Liver (tissue), 9 donors: ENCODE data around the gene CCNE1. TPM values are rescaled to one million over a fixed set of nuclear protein-coding genes. Genes with fewer than 3 reads are reported as not detected.

Source experiments
- DNase-seq: peaks from one replicate; pipeline ENCODE4 v3.0.0-alpha.2; 2017; ENCODE audit warnings: low spot score
- H3K27ac ChIP-seq, 2 donors: one replicate each; pipeline ENCODE4 v1.7.0; 2013; ENCODE audit warnings: inconsistent platforms in 2 of 2, low read length in 2 of 2, control low read depth in 1 of 2, low read depth in 1 of 2, mild to moderate bottlenecking in 1 of 2
- H3K27me3 ChIP-seq, 4 donors: one replicate each; pipeline versions ENCODE4 v1.6.1 to v1.7.0; 2013; ENCODE audit warnings: low read length in 3 of 4, inconsistent platforms in 1 of 4, mild to moderate bottlenecking in 1 of 4, moderate library complexity in 1 of 4; ENCODE audit not compliant: control insufficient read depth in 4 of 4, insufficient read depth in 4 of 4
- H3K36me3 ChIP-seq, 4 donors: one replicate each; pipeline versions ENCODE4 v1.6.1 to v1.7.0; 2013; ENCODE audit warnings: low read length in 3 of 4, mild to moderate bottlenecking in 3 of 4, low read depth in 1 of 4, moderate library complexity in 1 of 4; ENCODE audit not compliant: control insufficient read depth in 4 of 4, insufficient read depth in 3 of 4
- H3K4me1 ChIP-seq, 4 donors: one replicate each; pipeline versions ENCODE4 v1.6.1 to v1.7.0; 2013; ENCODE audit warnings: low read length in 3 of 4, mild to moderate bottlenecking in 3 of 4, moderate library complexity in 1 of 4; ENCODE audit not compliant: control insufficient read depth in 4 of 4, insufficient read depth in 4 of 4
- H3K4me3 ChIP-seq, 3 donors: one replicate each; pipeline versions ENCODE4 v1.6.1 to v1.7.0; 2013; ENCODE audit warnings: low read length in 3 of 3, control low read depth in 1 of 3, low read depth in 1 of 3, mild to moderate bottlenecking in 1 of 3
- H3K9ac ChIP-seq, 2 donors: one replicate each; pipeline ENCODE4 v1.7.0; 2013; ENCODE audit warnings: low read length in 2 of 2, mild to moderate bottlenecking in 2 of 2, moderate library complexity in 2 of 2, control low read depth in 1 of 2, low read depth in 1 of 2
- H3K9me3 ChIP-seq, 4 donors: one replicate each; pipeline versions ENCODE4 v1.6.1 to v1.7.0; 2013; ENCODE audit warnings: low read length in 3 of 4; ENCODE audit not compliant: control insufficient read depth in 4 of 4
- EGR1 ChIP-seq, 2 donors: IDR thresholded peaks; 2 replicates each; pipeline ENCODE4 v1.6.1; 2016 to 2018; ENCODE audit warnings: antibody characterized with exemption in 2 of 2, low read depth in 2 of 2
- FOXA1 ChIP-seq: IDR thresholded peaks from 2 replicates; pipeline ENCODE4 v1.6.1; 2016; ENCODE audit warnings: antibody characterized with exemption
- FOXA2 ChIP-seq: IDR thresholded peaks from 2 replicates; pipeline ENCODE4 v1.6.1; 2016; ENCODE audit warnings: antibody characterized with exemption
- GABPA ChIP-seq, 2 donors: IDR thresholded peaks in 1 of 2; conservative IDR thresholded peaks in 1 of 2; 2 replicates each; pipeline ENCODE4 v1.6.1; 2016; ENCODE audit warnings: antibody characterized with exemption in 2 of 2, mild to moderate bottlenecking in 1 of 2, moderate library complexity in 1 of 2
- HNF4A ChIP-seq, 2 donors: conservative IDR thresholded peaks; 2 replicates each; pipeline ENCODE4 v1.6.1; 2016; ENCODE audit warnings: antibody characterized with exemption in 2 of 2, mild to moderate bottlenecking in 2 of 2
- JUND ChIP-seq, 2 donors: IDR thresholded peaks; 2 replicates each; pipeline ENCODE4 v1.6.1; 2016; ENCODE audit warnings: antibody characterized with exemption in 2 of 2
- NR2F2 ChIP-seq: IDR thresholded peaks from 2 replicates; pipeline ENCODE4 v1.6.1; 2016; ENCODE audit warnings: antibody characterized with exemption
- RAD21 ChIP-seq, 2 donors: IDR thresholded peaks; 2 replicates each; pipeline ENCODE4 v1.6.1; 2016; ENCODE audit warnings: antibody characterized with exemption in 2 of 2, mild to moderate bottlenecking in 2 of 2
- TAF1 ChIP-seq: conservative IDR thresholded peaks from 2 replicates; pipeline ENCODE4 v1.6.1; 2016; ENCODE audit warnings: antibody characterized with exemption, mild to moderate bottlenecking
- YY1 ChIP-seq: IDR thresholded peaks from 2 replicates; pipeline ENCODE4 v1.6.1; 2016; ENCODE audit warnings: antibody characterized with exemption, mild to moderate bottlenecking
- WGBS: extraction: QIAGEN DNeasy Blood & Tissue Kit; methylation state at CpG from one replicate; pipeline ENCODE4 v1.1.7; 2013; 5-methylcytosine and 5-hydroxymethylcytosine counted together
- polyA plus RNA-seq, 2 donors: library from polyadenylated mRNA; stranded (reverse) in 1 of 2; unstranded in 1 of 2; fragments of 200-250 nt in 1 of 2; fragments of >200 nt in 1 of 2; fragmentation: Nextera tagmentation in 1 of 2; extraction: Ambion mirVana in 1 of 2; gene quantifications; one replicate each; pipeline versions ENCODE4 v1.2.1 to v1.2.3, GENCODE V29; 2013 to 2015
- total RNA-seq, 2 donors: library from RNA; depleted of rRNA; stranded (reverse); fragments of >200 nt; gene quantifications; one replicate each; pipeline ENCODE4 v1.2.3, GENCODE V29; 2014
- TF ChIP-seq, protein P1 (sequence below): IDR thresholded peaks from 2 replicates; pipeline ENCODE4 v1.6.1; 2016; ENCODE audit warnings: antibody characterized with exemption
- TF ChIP-seq, protein P2 (sequence below): IDR thresholded peaks from 2 replicates; pipeline ENCODE4 v1.6.1; 2016; ENCODE audit warnings: antibody characterized with exemption
- TF ChIP-seq, protein P3 (sequence below): IDR thresholded peaks from 2 replicates; pipeline ENCODE4 v1.6.1; 2016; ENCODE audit warnings: antibody characterized with exemption, mild to moderate bottlenecking
- TF ChIP-seq, protein P4 (sequence below): fragments of 150-350 bp; IDR thresholded peaks from 2 replicates; pipeline ENCODE4 v1.5.1; 2017; ENCODE audit warnings: improper control_type of control experiment, low read depth, low read length; ENCODE audit not compliant: missing input control
- donor health status: healthy.
- donor health status: healthy.
- donor health status: healthy.
- donor health status: healthy.
- donor health status: healthy.

CCNE1 gene
- total and polyA plus RNA-seq, 4 donors, result 0.32 to 19.5 (median 0.79) TPM

DNA sequence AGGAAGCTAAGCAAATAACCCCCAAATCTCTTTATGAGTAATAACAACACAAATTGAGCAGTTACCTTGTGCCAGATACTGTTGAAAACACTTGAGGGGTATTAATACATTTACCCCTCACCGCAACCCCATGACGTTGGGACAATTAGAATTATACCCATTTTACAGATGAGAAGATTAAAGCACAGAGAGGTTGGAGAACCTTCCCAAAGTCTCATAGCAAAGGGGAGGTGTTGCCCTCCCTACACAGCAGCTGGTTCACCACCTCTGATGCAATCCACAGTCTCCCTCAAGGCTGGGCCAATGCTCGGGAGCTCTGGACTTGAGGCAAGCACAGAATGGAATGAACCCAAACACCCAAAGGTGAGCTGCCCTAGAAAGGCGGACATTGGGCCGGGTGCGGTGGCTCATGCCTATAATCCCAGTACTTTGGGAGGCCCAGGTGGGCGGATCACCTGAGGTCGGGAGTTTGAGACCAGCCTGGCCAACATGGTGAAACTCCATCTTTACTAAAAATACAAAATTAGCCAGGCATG is 3.9 kb upstream of the CCNE1 start:
- H3K27ac ChIP-seq, result no peak overlapping the region
- no peak overlapping the region for H3K4me3 ChIP-seq
- no peak overlapping the region for H3K9ac ChIP-seq
- H3K9me3 ChIP-seq, result no peaks in the 10 kb centered on the region
- no peaks in the 10 kb centered on the region for H3K27me3 ChIP-seq
- 97% methylated on average over 8 of the region's 8 CpGs for WGBS
- no peaks in the 10 kb centered on the region for H3K36me3 ChIP-seq
- no peak for DNase-seq
- peaks cover 0 to 12% (median 4%) of the 10 kb centered on the region in 4 donors for H3K4me1 ChIP-seq
- TF ChIP-seq, protein P1, sequence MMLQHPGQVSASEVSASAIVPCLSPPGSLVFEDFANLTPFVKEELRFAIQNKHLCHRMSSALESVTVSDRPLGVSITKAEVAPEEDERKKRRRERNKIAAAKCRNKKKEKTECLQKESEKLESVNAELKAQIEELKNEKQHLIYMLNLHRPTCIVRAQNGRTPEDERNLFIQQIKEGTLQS, result no peak
- TF ChIP-seq TAF1, result no peak
- TF ChIP-seq YY1, result no peak
- TF ChIP-seq, protein P2, sequence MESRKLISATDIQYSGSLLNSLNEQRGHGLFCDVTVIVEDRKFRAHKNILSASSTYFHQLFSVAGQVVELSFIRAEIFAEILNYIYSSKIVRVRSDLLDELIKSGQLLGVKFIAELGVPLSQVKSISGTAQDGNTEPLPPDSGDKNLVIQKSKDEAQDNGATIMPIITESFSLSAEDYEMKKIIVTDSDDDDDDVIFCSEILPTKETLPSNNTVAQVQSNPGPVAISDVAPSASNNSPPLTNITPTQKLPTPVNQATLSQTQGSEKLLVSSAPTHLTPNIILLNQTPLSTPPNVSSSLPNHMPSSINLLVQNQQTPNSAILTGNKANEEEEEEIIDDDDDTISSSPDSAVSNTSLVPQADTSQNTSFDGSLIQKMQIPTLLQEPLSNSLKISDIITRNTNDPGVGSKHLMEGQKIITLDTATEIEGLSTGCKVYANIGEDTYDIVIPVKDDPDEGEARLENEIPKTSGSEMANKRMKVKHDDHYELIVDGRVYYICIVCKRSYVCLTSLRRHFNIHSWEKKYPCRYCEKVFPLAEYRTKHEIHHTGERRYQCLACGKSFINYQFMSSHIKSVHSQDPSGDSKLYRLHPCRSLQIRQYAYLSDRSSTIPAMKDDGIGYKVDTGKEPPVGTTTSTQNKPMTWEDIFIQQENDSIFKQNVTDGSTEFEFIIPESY, result no peak
- no peak for TF ChIP-seq HNF4A (conservative IDR thresholded peaks at IDR 0.05)
- TF ChIP-seq NR2F2, result no peak
- no peak for TF ChIP-seq FOXA1
- no peak for TF ChIP-seq EGR1 (IDR thresholded peaks at IDR 0.05; ENCODE audit: low read depth in 2 of 2)
- TF ChIP-seq RAD21 (IDR thresholded peaks at IDR 0.05), result no peak
- TF ChIP-seq, protein P3, sequence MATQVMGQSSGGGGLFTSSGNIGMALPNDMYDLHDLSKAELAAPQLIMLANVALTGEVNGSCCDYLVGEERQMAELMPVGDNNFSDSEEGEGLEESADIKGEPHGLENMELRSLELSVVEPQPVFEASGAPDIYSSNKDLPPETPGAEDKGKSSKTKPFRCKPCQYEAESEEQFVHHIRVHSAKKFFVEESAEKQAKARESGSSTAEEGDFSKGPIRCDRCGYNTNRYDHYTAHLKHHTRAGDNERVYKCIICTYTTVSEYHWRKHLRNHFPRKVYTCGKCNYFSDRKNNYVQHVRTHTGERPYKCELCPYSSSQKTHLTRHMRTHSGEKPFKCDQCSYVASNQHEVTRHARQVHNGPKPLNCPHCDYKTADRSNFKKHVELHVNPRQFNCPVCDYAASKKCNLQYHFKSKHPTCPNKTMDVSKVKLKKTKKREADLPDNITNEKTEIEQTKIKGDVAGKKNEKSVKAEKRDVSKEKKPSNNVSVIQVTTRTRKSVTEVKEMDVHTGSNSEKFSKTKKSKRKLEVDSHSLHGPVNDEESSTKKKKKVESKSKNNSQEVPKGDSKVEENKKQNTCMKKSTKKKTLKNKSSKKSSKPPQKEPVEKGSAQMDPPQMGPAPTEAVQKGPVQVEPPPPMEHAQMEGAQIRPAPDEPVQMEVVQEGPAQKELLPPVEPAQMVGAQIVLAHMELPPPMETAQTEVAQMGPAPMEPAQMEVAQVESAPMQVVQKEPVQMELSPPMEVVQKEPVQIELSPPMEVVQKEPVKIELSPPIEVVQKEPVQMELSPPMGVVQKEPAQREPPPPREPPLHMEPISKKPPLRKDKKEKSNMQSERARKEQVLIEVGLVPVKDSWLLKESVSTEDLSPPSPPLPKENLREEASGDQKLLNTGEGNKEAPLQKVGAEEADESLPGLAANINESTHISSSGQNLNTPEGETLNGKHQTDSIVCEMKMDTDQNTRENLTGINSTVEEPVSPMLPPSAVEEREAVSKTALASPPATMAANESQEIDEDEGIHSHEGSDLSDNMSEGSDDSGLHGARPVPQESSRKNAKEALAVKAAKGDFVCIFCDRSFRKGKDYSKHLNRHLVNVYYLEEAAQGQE, result no peak

DNA sequence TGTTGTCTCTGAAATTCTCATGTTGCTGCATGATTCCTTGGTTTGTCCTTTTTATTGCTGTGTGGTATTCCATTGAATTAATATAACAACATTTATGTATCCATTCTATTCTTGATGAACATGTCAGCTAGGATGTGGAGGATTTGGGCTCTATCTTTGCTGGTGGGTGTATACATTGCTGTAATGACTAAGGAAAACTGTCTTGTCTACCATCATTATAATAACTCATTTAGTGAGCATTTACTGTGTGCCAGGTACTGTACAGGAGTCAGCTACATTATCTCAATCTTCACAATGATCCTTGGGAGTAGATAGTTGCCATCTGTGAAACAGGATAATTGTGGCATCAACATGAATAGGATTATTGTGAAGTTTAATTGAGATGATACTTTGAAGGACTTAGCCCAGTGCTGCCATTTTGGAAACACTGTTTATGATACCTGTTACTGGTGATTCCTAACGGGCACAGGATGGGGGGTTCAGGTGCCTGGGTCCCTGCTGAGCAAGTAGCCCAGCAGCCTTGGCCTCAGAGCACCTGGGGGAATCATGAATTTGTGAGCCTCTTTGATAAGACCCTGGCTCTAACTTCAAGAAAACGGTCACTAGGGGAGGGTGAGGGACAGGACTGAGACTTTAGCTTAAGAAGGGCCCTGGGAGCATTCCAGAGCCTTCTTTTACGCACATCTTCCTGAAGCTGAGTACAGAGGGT is 1.8 kb upstream of the CCNE1 start:
- Histone ChIP-seq H3K4me1 (peaks cover 0 to 12% (median 4%) of the 10 kb centered on the region in 4 donors), H3K4me3 (no peak overlapping the region), H3K27ac (no peak overlapping the region), H3K9ac (no peak overlapping the region), H3K27me3 (no peaks in the 10 kb centered on the region), H3K36me3 (no peaks in the 10 kb centered on the region), H3K9me3 (no peaks in the 10 kb centered on the region)
- TF ChIP-seq JUND (IDR thresholded peaks at IDR 0.05), result no peak
- no peak for TF ChIP-seq YY1
- TF ChIP-seq TAF1, result no peak
- TF ChIP-seq RAD21 (IDR thresholded peaks at IDR 0.05), result no peak
- TF ChIP-seq GABPA (IDR thresholded peaks at IDR 0.05 in 1 of 2, conservative IDR thresholded peaks at IDR 0.05 in 1 of 2), result no peak
- no peak for TF ChIP-seq FOXA2
- TF ChIP-seq, protein P2, result no peak
- no peak for TF ChIP-seq EGR1 (IDR thresholded peaks at IDR 0.05; ENCODE audit: low read depth in 2 of 2)
- no peak for TF ChIP-seq NR2F2
- TF ChIP-seq, protein P1, result no peak
- no peak for TF ChIP-seq FOXA1
- TF ChIP-seq, protein P4, sequence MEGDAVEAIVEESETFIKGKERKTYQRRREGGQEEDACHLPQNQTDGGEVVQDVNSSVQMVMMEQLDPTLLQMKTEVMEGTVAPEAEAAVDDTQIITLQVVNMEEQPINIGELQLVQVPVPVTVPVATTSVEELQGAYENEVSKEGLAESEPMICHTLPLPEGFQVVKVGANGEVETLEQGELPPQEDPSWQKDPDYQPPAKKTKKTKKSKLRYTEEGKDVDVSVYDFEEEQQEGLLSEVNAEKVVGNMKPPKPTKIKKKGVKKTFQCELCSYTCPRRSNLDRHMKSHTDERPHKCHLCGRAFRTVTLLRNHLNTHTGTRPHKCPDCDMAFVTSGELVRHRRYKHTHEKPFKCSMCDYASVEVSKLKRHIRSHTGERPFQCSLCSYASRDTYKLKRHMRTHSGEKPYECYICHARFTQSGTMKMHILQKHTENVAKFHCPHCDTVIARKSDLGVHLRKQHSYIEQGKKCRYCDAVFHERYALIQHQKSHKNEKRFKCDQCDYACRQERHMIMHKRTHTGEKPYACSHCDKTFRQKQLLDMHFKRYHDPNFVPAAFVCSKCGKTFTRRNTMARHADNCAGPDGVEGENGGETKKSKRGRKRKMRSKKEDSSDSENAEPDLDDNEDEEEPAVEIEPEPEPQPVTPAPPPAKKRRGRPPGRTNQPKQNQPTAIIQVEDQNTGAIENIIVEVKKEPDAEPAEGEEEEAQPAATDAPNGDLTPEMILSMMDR, result no peak
- TF ChIP-seq, protein P3, result no peak
- no peak for DNase-seq
- WGBS, result 94% methylated on average over 3 of the region's 3 CpGs
